HG02588 (cell line): ENCODE data around the gene MVD.

ENCODE experiments used
- ATAC-seq: cut with Tn5 transposase; IDR thresholded peaks from one replicate; pipeline ENCODE4 v1.9.1; 2021; ENCODE audit warnings: mild to moderate bottlenecking, moderate library complexity; ENCODE audit not compliant: unreplicated experiment

Gene MVD, protein sequence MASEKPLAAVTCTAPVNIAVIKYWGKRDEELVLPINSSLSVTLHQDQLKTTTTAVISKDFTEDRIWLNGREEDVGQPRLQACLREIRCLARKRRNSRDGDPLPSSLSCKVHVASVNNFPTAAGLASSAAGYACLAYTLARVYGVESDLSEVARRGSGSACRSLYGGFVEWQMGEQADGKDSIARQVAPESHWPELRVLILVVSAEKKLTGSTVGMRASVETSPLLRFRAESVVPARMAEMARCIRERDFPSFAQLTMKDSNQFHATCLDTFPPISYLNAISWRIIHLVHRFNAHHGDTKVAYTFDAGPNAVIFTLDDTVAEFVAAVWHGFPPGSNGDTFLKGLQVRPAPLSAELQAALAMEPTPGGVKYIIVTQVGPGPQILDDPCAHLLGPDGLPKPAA

DNA sequence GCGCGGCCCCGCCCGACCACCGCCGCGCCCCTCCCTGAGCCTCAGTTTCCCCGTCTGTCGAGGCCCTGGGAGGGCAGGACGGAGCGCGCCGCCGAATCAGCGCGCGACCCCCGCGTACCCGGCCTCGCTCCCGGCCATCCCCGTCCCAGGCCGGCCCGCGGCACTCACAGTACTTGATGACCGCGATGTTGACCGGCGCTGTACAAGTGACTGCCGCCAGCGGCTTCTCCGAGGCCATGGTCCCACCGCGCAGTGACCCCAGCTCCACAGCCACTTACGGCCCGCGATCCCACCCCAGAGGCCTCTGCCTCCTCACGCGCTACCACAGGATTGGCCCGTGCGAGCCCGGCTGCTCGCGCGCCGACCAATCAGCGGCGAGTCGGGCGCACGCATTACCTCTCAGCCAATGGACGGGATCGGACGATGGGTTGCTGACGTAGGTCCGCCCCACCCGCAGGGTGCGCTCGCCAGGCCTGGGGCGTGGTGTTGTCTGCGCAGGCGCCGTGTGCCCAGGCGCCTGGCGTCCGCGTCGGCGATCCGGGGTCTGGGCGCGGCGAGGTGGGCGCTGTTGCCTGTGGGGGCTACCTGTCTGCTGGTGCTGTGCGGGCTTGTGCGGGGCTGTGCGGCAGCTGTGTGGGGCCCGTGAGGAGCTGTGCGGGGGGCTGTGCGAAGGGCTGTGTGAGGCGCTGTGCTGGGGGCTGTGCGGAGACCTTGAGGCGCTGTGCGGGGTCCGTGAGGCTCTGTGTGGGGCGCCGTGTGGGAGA, at the start of gene MVD:
Gene MVD (minus strand): TSS at position 249 of the 764 bp plus-strand sequence. CDS start 11 bp downstream, at position 238.
- ATAC-seq = peak; percentile 91

- no peak for ATAC-seq
Observed at GRCh38 chr16:88712362-88712979, 49.6 kb upstream of the MVD start.

GRCh38 chr16:88711750-88712340, 49.0 kb upstream of the MVD start:
- no peak for ATAC-seq

DNA sequence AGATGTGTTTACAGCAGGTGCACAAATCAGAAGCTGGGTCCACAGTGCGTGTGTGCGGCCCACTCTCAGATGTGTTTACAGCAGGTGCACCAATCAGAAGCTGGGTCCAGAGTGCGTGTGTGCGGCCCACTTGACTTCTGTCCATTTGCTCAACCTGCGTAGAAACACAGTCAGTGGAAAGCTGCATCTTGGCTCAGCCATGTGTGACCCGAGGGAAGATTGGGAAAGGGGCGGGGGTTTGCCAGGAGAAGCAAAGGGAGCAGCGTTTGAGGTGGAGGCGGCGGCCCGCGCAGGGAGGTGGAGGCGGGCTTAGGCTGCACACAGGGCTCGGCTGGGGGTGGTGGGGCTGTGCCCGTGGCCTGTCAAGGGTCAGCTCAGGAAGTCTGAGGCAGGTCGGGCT, 47.7 kb upstream of the MVD start:
- no peak for ATAC-seq

DNA sequence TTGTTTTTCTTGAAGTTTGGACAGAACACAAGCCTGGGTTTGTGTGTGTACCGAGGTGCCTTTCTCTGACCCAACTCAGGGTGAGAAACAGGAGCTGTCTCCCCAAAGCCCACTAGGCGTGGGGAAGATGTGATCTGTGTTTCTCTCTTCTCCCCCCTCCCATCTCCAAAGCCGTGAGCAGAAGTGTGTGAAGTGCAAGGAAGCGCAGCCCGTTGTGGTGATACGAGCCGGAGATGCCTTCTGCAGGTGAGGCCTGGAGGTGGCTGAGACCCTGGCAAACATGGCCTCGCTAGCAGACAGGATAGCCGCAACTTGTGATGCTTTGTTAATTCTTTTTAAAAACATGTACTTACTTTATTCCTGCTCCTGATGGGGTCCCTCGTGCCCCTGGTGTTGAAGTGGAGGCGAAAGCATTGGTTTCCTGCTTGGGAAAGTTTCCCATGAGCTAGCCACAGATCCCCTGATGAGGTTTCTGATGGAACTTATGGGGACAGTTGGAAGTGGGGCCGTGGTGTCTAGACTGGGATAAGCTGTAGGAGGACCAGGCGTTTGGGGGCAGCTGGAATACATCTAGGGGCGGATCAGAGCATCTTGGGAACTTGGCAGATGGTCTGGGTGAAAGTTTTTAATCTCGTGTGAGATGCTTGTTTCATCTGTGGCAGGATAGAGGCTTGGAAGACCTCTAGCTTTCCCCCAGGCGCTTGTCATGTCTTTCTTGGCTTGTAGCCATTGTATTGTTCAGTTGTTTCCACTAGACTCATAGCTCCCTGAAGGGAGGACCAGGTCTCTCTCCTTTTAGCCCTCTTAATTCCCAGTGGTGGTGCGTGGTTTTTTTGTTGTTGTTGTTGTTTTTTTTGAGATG, 44.3 kb upstream of the MVD start:
- no peak for ATAC-seq

DNA sequence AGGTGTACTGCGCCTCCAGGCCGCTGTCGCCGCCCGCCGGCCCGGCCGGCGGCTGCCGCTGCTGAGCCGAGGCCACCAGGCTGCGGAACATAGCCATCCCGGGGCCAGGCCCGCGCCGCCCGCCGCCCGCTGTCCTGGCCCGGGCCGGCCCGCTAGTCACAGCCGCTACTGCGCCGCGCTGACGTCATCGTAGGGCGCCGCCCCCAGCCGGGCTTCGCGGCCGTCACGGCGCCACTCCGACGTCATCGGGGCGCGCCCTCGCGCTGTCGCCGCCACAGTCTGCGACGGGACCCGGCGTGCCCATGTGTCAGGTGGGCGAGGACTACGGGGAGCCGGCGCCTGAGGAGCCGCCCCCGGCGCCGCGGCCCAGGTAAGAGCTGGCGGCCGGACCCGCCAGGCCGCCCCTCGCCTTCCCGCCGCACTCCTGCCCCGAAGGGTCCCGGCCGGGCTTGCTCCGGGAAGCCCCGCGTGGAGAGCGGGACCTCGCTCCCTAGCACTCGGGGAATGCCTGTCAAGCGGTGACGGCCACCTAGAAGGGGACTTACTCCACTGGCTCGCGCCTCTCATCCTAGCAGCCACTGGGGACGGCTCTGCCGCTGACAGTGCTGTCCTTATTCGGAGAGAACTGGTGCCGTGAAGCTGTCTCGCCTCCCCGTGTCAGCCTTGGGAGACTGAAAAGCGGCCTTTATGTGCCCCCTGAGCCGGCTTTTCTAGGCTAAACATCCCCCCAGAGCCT, 43.5 kb upstream of the MVD start, which contains the start of the genes CTU2 and RNF166:
Gene CTU2 (plus strand): TSS at position 275 of the 736 bp plus-strand sequence. CDS start 28 bp downstream, at position 303.
Gene RNF166 (minus strand): TSS at position 180 of the 736 bp plus-strand sequence. CDS start 83 bp downstream, at position 97.
- ATAC-seq = peak; percentile 67

- ATAC-seq = peak; percentile 12
Observed at GRCh38 chr16:88705801-88706228, 42.9 kb upstream of the MVD start.

DNA sequence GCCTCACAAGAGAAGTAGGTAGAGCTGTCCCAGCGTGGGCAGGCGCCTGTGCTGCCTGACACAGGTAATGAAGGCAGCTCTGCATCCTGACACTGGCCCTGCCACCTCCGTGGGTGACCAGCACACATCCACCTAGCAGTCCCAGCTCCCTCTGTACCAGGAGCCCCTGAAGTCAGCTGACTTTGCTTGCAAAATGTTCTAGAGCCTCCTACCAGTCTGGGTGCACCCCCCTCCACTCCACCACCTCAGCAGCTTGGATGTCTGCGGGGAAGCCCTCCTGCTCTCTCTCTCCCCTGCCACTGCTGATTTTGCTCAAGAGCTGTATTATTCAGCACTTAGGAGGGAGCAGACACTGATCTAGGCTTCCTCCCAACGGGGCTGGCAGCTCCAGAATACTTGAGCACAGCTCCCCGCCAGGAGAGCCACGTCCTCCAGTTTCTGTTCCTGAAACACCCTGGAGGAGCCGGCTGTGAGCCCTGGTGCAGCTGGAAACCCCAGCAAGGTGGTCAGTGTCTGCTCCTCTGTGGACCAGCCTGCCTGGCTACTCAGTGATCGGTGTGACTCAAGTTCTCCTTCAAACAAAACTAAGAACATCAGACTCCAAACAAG, 42.3 kb upstream of the MVD start:
- no peak for ATAC-seq

DNA sequence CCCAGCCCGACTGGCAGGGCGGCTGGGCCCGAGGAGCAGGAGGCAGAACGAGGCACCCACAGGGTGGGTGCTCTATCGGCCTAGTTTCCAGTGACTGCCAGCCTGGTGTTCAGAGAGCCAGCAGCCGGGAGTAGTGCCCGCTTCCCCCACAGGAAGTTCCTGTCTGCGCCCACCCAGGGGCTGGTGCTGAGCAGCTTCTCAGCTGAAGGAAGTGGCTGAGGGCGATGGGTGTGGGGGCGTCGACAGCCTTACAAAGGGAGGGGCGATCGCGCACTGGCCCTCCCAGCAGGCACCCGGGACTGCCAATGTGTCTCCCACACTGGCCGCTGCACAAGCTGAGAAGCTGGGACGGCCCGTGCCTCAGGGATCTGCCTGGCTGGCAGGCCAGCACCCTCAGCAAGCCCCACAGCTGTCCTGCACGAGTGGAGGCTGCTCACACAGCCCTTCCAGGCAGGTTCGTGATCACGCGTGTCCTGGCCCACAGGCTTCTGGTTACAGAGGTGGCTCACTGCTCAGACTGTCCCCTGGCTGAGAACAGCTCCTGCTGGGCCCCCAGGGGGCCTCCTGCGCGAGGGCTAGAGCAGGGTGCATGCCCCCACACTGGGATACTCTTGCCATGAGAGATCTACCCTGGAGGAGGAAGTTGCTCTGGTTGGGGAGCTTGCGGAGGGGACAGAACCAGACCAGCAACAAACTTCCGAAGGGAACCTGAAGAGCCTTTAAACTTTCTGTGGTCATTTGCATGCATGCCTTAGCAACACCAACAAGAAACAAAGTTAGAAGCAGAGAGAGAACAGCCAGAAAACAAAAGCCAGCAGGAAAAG, 40.8 kb upstream of the MVD start:
- ATAC-seq = no peak

DNA sequence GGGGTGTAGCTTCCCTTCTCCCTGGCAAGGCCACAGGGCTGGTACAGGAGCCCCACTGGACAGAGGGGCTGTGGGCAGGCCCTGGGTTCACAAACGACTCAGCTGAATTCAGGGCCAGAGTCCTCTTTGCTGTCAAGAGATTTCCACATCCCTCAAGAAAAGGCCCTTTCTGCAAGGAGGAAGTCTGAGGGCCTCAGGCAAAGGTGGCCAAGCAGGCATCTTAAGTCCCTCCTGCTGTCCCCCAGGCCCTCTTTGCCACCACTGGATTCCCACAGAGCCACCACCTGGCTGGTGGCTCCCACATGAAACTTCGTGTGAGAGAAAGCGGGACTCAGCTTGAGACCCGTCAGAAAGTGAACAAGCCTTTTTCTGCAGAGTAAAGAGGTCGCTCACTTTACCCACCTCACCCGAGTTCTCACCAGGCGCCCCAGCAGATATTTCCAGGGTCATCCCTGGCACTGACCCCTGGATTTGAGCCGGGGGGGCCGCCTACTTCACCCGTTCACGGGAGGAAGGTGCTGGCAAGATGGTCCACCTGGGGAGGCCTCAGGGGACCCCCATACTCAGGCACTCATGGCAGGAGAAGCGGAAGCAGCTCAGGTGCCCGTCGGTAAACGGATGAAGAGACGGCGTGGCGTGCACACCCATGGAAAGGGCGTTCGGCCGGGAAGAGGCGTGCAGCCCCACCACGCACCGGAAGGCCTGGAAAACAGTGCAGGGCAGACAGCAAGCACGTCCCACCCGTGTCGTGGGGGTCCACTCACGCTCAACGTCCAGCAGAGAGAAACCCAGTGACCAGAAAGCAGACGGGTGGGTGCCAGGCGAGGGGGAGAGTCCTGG, 39.7 kb upstream of the MVD start:
- ATAC-seq = no peak

- ATAC-seq = no peak
Observed at GRCh38 chr16:88701581-88702370, 38.9 kb upstream of the MVD start.

DNA sequence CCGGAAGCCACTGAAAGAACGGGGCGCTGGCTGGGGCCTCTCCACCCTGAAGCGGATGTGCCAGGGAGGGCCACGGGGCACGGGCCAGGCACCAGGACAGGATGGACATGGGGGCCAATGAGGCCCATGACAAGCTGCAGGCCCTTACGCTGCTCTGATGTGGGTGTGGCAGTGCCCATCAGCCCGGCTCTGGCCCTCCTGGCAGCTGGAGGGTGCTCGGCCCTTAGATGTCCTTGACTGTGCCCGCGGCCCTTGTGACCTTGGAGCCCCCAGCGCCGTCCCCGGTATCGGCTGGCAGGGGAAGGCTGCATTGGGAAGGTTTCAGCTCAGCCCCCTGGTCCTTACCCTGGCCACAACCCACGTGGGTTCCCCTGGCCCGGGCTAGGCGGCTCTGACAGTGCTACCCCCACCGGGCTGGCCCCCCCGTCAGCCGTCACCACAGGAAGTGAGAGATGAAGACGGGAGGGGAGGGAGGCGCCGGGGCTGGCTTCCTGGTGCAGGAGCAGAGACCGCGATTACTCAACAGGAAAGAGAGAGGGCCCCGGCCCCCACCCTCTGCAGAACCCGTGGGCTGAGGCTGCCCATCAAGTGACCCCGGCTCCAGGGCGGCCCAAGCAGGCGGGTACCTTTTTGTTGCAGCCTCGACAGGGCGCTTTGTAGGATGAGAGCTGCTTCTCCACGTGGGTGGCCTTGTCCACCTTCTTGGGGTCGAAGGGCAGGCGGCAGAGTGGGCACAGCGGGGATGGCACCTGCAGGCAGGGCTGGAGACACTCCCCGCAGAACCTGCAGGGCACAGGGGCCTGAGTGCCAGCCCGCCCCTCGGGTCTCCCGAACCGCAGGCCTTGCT, 38.0 kb upstream of the MVD start:
- peak; percentile 59 for ATAC-seq

DNA sequence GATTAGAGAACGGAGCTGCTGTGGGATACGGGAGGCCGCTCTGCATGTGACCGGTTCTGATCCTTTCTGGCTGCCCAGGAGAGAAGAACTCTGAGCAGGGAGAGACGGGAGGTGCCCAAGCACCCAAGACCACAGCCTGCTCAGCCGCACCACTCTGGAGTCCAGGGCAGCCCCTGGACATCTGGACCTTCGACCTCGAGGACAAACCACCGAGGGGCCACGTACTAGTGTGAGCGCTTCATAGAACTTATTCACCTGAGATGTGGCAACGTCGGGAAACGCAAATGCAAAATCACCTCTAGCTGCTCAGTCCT, 37.4 kb upstream of the MVD start:
- ATAC-seq = no peak

DNA sequence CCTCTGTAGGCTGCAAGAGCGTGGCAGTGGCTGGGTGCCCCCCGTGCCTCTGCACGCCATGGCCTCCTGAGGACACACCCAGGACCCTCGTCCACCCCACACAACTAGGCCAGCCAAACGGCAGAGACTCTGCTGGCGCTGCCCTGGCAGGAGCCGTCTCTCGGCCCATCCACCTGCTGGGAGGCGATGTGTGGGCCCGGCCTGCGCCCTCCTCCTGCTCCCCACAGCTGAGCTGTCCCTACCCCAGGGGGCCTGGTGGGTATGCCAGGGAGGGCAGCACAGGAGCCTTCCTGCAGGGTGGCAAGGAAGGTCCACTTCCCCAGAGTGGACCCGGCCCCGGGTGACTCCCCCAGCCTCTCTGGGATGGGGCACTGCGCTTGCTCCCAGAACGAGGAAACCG, 36.3 kb upstream of the MVD start:
- no peak for ATAC-seq

- no peak for ATAC-seq
Observed at GRCh38 chr16:88698646-88699045, 35.8 kb upstream of the MVD start.
